ENCODE measurements around the gene MRPL3.
A peak's percentile ranks its signal among the peaks of the same experiment; 100 is the strongest.

MRPL3 gene

GRCh38 chr3:131544557-131544956 lies 41.8 kb upstream of the MRPL3 start:
- Histone ChIP-seq H3K27me3 (ENCODE audit: insufficient read depth, low read length, poor library complexity, severe bottlenecking) (no peaks in the 10 kb centered on the region), H3K4me3 (ENCODE audit: low read length, poor library complexity, severe bottlenecking) (no peak overlapping the region)

DNA sequence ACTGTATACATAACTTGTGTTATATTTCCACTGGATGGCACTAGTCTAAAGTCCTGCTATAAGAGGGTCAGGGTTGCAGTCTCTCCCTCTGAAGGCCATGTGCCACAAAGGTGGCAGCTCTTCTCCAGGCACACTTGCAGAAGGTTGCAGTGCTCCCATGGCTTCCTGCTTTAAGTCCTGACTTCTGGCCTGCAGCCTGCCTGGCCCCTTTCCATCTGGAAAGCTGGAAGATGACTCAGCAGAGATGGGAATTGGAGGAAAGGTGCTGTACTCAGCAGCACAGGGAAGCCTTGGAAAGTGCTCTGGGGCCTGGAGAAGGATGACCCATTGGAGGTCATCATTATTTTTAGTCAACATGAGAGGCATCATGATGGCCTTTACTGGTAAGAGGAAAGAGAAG lies 40.9 kb upstream of the MRPL3 start:
- Histone ChIP-seq H3K4me2 (ENCODE audit: low read depth, low read length, poor library complexity, severe bottlenecking) (no peak overlapping the region), H3K9ac (ENCODE audit: low read depth, low read length, poor library complexity, severe bottlenecking) (no peak overlapping the region), H3K4me1 (ENCODE audit: insufficient read depth, low read length, poor library complexity, severe bottlenecking) (no peaks in the 10 kb centered on the region), H2AFZ (ENCODE audit: low read length) (no peak overlapping the region), H3K4me3 (ENCODE audit: low read length, poor library complexity, severe bottlenecking) (no peak overlapping the region), H3K9me2 (replicated peaks; ENCODE audit: low read depth, low read length) (no peaks in the 10 kb centered on the region), H4K20me1 (ENCODE audit: insufficient read depth, low read length, poor library complexity, severe bottlenecking) (no peaks in the 10 kb centered on the region), H3K79me2 (ENCODE audit: insufficient read depth, low read length) (no peaks in the 10 kb centered on the region), H3K27me3 (ENCODE audit: insufficient read depth, low read length, poor library complexity, severe bottlenecking) (no peaks in the 10 kb centered on the region), H3K36me3 (ENCODE audit: insufficient read depth, low read length) (no peaks in the 10 kb centered on the region), H3F3A (ENCODE audit: low read depth) (no peaks in the 10 kb centered on the region), H3K9me3 (ENCODE audit: insufficient read depth, low read depth, low read length) (no peaks in the 10 kb centered on the region)
- peak; percentile 33; the same call in 1 of the 2 replicates for TF ChIP-seq CTCF (conservative IDR thresholded peaks at IDR 0.05; ENCODE audit: low read length)
- no peak for TF ChIP-seq EZH2phosphoT487 (IDR thresholded peaks at IDR 0.05; ENCODE audit: borderline replicate concordance)

More at GRCh38 chr3:131544557-131544956, 41.8 kb upstream of the MRPL3 start:
- H3K9me2 ChIP-seq (replicated peaks; ENCODE audit: low read depth, low read length) = no peaks in the 10 kb centered on the region
- no peaks in the 10 kb centered on the region for H3K9me3 ChIP-seq (ENCODE audit: insufficient read depth, low read depth, low read length)
- no peaks in the 10 kb centered on the region for H3K36me3 ChIP-seq (ENCODE audit: insufficient read depth, low read length)
- no peaks in the 10 kb centered on the region for H3F3A ChIP-seq (ENCODE audit: low read depth)
- TF ChIP-seq CTCF (conservative IDR thresholded peaks at IDR 0.05; ENCODE audit: low read length) (no peak), EZH2phosphoT487 (IDR thresholded peaks at IDR 0.05; ENCODE audit: borderline replicate concordance) (no peak)
- H3K4me2 ChIP-seq (ENCODE audit: low read depth, low read length, poor library complexity, severe bottlenecking) = no peak overlapping the region
- H3K79me2 ChIP-seq (ENCODE audit: insufficient read depth, low read length) = no peaks in the 10 kb centered on the region
- no peak overlapping the region for H3K9ac ChIP-seq (ENCODE audit: low read depth, low read length, poor library complexity, severe bottlenecking)
- H3K4me1 ChIP-seq (ENCODE audit: insufficient read depth, low read length, poor library complexity, severe bottlenecking) = no peaks in the 10 kb centered on the region
- no peak overlapping the region for H2AFZ ChIP-seq (ENCODE audit: low read length)
- H4K20me1 ChIP-seq (ENCODE audit: insufficient read depth, low read length, poor library complexity, severe bottlenecking) = no peaks in the 10 kb centered on the region

DNA sequence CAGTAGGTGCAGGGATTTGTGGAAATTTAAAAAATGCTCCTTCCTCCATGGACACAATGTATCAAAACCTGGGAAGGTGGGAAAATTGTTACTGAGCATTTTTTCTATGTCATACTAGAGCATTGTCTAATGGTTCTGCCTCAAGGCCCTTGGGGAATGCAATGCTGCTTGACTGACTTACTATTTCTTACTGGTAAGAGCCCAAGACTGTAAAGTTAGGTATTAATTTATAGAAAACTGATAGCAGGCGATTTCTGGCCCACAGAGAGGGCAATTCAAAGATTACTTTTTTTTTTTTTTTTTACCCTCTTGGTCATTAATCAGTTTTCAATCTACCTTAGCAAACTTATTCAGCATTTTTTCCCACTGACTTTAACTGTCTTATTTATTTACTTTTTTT lies 38.5 kb upstream of the MRPL3 start:
- no peaks in the 10 kb centered on the region for H3K9me2 ChIP-seq (replicated peaks; ENCODE audit: low read depth, low read length)
- H2AFZ ChIP-seq (ENCODE audit: low read length) = no peak overlapping the region
- no peak overlapping the region for H3K4me3 ChIP-seq (ENCODE audit: low read length, poor library complexity, severe bottlenecking)
- no peaks in the 10 kb centered on the region for H4K20me1 ChIP-seq (ENCODE audit: insufficient read depth, low read length, poor library complexity, severe bottlenecking)
- H3K79me2 ChIP-seq (ENCODE audit: insufficient read depth, low read length) = no peaks in the 10 kb centered on the region
- H3K36me3 ChIP-seq (ENCODE audit: insufficient read depth, low read length) = no peaks in the 10 kb centered on the region
- H3K9ac ChIP-seq (ENCODE audit: low read depth, low read length, poor library complexity, severe bottlenecking) = no peak overlapping the region
- H3F3A ChIP-seq (ENCODE audit: low read depth) = no peaks in the 10 kb centered on the region
- H3K9me3 ChIP-seq (ENCODE audit: insufficient read depth, low read depth, low read length) = no peaks in the 10 kb centered on the region
- no peaks in the 10 kb centered on the region for H3K27me3 ChIP-seq (ENCODE audit: insufficient read depth, low read length, poor library complexity, severe bottlenecking)
- TF ChIP-seq EZH2phosphoT487 (IDR thresholded peaks at IDR 0.05; ENCODE audit: borderline replicate concordance) (no peak), CTCF (conservative IDR thresholded peaks at IDR 0.05; ENCODE audit: low read length) (no peak)
- H3K4me1 ChIP-seq (ENCODE audit: insufficient read depth, low read length, poor library complexity, severe bottlenecking) = no peaks in the 10 kb centered on the region
- H3K4me2 ChIP-seq (ENCODE audit: low read depth, low read length, poor library complexity, severe bottlenecking) = no peak overlapping the region
